Measurements from ENCODE around the gene MYBPHL.

MYBPHL gene

GRCh38 chr1:109252893-109253802, 53.7 kb downstream of the MYBPHL start:
- DNase-seq (ENCODE audit: low spot score) = no peak

DNA sequence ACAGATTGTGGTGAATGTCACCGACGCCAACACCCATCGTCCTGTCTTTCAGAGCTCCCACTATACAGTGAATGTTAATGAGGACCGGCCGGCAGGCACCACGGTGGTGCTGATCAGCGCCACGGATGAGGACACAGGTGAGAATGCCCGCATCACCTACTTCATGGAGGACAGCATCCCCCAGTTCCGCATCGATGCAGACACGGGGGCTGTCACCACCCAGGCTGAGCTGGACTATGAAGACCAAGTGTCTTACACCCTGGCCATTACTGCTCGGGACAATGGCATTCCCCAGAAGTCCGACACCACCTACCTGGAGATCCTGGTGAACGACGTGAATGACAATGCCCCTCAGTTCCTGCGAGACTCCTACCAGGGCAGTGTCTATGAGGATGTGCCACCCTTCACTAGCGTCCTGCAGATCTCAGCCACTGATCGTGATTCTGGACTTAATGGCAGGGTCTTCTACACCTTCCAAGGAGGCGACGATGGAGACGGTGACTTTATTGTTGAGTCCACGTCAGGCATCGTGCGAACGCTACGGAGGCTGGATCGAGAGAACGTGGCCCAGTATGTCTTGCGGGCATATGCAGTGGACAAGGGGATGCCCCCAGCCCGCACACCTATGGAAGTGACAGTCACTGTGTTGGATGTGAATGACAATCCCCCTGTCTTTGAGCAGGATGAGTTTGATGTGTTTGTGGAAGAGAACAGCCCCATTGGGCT, 54.5 kb downstream of the MYBPHL start:
- no peak for DNase-seq (ENCODE audit: low spot score)

DNA sequence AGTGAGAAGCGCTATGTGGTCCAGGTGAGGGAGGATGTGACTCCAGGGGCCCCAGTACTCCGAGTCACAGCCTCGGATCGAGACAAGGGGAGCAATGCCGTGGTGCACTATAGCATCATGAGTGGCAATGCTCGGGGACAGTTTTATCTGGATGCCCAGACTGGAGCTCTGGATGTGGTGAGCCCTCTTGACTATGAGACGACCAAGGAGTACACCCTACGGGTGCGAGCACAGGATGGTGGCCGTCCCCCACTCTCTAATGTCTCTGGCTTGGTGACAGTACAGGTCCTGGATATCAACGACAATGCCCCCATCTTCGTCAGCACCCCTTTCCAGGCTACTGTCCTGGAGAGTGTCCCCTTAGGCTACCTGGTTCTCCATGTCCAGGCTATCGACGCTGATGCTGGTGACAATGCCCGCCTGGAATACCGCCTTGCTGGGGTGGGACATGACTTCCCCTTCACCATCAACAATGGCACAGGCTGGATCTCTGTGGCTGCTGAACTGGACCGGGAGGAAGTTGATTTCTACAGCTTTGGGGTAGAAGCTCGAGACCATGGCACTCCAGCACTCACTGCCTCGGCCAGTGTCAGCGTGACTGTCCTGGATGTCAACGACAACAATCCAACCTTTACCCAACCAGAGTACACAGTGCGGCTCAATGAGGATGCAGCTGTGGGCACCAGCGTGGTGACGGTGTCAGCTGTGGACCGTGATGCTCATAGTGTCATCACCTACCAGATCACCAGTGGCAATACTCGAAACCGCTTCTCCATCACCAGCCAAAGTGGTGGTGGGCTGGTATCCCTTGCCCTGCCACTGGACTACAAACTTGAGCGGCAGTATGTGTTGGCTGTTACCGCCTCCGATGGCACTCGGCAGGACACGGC, 55.3 kb downstream of the MYBPHL start:
- no peak for DNase-seq (ENCODE audit: low spot score)

GRCh38 chr1:109250454-109251276, 56.1 kb downstream of the MYBPHL start:
- DNase-seq (ENCODE audit: low spot score) = no peak

GRCh38 chr1:109249654-109250401, 57.0 kb downstream of the MYBPHL start:
- no peak for DNase-seq (ENCODE audit: low spot score)

DNA sequence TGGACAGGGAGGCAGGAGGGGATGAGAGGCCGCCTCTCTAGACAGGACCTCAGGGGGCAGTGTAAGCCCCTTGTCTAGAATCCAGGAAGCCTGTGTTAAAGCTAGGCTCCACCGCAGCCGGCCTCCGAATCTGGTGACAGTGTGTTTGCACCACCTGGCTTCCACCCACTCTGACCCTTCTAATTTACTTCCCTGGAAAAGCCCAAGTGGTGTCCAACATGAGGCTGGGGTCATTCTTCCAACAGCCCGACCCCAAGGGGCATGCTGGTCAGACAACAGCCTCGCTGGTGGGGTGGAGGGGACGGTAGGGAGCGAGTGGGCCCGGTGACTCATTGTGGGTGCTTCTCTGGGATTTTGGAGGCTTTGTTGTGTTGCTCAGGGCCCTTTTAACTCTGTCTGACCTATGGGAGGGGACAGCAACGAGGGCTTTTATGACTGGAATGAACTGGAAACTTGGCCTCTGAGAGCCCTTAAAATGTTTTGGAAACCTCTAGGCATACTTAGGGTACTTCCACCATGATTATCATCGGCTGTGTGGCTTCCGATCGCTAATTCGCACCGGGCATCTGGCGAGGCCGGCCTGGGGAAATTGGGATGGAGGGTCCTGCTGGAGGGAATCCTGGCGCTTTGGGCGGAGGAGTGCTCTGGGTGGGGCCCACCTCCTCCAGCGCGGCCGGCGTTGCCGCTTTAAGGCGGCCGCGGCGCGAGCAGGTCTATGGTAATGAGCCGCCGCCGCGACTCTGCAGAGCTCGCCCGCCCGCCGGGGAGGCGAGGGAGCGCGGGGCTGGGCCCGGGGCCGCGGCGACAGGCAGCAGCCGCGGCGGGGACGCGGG, 57.8 kb downstream of the MYBPHL start, which contains the start of gene CELSR2:
Gene CELSR2, plus strand, starts transcription at position 743 of the 833 bp plus-strand sequence. CDS start 541 bp downstream, outside the sequence.
- peak; percentile 96 for DNase-seq (ENCODE audit: low spot score)

- no peak for DNase-seq (ENCODE audit: low spot score)
Measured at GRCh38 chr1:109248444-109248796, 58.4 kb downstream of the MYBPHL start.

- no peak for DNase-seq (ENCODE audit: low spot score)
Measured at GRCh38 chr1:109247401-109248365, 59.1 kb downstream of the MYBPHL start.

DNA sequence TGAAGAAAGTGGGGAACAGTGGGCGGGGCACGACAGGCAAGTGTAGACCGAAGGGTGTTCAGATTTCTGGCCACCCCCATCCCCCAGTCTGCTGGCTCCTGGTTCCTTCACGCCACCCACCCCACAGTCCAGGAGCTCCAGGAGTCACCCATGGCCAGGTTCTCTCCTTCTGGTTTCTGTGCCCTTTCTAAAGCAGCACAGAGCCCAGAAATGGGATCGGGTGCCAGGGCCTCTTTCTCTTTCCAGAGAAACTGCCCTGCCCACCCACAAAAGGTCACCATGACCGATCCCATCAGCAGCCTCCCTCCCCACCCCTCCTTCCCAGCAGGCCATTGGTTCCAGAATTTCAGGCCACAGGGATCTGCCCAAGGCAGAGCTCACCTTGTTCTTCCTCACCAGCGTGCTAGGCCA, 60.7 kb downstream of the MYBPHL start:
- DNase-seq (ENCODE audit: low spot score) = no peak

DNA sequence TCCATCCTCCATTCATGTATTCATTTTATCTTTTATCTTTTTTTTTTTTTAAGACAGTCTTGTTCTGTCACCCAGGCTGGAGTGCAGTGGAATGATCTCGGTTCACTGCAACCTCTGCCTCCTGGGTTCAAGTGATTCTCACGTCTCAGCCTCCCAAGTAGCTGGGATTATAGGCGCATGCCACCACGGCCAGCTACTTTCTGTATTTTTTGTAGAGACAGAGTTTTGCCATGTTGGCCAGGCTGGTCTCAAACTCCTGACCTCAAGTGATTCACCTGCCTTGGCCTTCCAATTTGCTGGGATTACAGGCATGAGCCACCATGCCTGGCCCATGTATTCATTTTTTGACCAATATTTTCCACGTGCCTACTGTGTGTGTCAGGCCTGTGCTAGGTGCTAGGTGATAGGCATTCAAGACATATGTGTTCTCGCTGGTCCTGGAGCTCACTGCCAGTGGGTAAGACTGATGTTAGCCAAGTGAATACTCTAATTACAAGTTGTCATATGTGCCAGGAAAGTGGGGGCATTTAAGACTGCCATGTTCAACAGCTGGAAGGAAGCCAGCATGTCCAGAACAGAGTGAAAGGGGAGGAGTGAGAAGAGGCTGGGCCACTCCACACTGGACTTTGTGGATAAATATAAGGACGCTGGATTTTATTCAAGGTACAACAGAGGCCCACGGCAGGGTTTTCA, 62.8 kb downstream of the MYBPHL start:
- no peak for DNase-seq (ENCODE audit: low spot score)

- no peak for DNase-seq (ENCODE audit: low spot score)
Measured at GRCh38 chr1:109243221-109243620, 63.6 kb downstream of the MYBPHL start.

DNA sequence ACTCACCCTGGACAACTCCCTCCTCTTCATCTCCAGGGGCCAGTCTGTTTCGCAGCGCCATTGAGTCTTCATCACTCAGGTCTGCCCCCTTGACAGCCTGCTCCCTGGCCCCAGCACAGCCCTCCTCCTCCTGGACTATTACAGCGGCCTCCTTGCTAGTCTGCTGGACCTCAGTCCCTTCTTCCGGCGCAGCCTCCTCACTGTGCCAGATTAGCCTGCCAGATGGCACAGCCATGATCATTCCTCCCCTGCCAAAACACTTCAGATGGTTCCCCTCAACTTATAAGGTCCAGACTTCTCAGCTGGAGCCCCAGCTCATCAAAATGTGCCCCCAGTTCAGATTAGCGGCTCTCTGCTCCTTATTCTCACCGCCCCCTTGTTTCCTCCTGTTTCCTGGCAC, 64.4 kb downstream of the MYBPHL start:
- DNase-seq (ENCODE audit: low spot score) = no peak

All from D341Med (cell line).